GM08714 (cell line): ENCODE measurements around the gene PPIL3.
"Not testable (repeated sequence)": the region's sequence is repeated elsewhere in the genome, so short reads cannot be mapped to it uniquely, and the experiment has no call there.

Experiments
- H3K4me3 ChIP-seq: fragments of 200-500 bp; sonication (Bioruptor generic); 2 replicates; pipeline ENCODE4 v1.5.1; 2014; ENCODE audit warnings: mild to moderate bottlenecking, low read length, inconsistent platforms
- ZNF274 ChIP-seq: IDR thresholded peaks from 2 replicates; pipeline ENCODE4 v1.6.1; 2012; ENCODE audit warnings: mild to moderate bottlenecking, low read depth, low read length

PPIL3 gene

DNA sequence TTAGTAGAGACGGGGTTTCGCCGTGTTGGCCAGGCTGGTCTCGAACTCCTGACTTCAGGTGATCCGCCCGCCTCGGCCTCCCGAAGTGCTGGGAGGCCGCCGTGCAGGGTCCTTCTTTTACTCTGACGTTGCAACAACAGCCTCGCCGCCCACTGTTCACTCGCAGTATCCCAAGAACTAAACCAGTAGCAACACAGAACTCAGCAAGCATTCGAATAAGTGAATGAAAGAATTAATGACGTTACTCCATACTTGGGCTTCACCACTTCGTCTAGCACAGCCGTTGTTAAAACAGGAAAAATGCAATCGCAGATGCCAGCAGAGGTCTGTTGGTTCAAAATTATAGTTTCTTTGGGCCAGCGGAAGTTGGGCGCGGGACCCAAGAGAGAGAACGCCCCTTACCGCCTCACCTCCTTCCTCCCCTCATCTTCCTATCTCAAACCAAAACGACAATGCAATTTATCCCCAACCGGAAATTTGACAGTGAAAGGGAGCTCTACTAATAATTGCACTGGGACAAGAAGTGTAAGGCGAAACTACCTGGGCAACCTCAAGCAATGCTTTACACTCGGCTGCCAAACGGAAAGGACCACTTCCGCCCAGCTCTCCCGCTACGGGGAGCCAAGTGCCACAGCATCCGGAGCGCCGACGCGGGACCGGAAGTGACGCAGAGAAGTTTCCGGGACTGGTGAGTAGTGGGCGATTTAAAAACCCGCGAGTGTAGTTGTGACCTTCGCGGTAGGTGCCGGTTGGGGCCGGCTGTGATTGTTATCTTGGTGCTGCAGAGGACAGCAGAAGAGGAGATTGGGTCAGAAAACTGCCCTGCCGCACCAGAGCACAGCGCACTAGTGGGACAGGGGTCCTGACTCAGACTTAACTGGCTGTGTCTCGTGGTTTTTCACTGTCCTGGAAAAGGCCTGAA, at the start of gene PPIL3, which contains the start of gene NIF3L1:
Gene PPIL3 (minus strand): TSS at position 374 of the 922 bp plus-strand sequence. CDS start 1,462 bp downstream, outside the sequence.
Gene NIF3L1 (plus strand): TSS at position 668 of the 922 bp plus-strand sequence. CDS start 2,573 bp downstream, outside the sequence.
- no peak for TF ChIP-seq ZNF274
- H3K4me3 ChIP-seq, result peak within 1 kb of the TSS; percentile 98

DNA sequence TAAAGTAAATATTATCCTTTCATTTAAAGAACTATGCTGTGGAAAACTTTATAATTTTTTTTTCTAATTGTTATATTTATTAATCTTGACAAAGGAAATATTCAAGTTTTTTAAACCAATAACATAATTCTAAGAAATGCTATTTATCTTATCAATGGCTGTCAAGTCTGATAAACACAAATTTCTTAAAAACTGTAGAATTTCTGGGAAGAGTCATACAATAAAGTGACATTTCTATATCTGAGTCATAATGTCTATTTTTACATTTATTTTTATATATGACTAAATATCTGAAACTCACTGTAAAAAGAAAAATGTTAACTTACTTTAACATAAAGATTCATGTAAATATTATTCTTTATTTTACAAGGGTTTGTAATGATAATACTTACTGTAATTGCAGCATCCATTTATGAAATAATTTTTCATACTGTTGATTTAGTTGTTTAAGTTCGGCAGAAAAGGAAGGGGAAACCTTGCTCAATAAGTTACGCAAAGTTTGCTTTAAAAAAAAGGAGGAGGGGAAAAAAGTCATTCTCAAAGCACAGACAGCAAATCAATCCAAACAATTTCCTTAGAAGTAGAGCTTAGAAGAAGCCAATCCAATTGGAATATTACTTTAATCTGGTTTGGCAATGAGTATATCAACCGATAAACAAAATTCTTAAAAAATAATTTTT, 42.2 kb upstream of the PPIL3 start:
- no peak overlapping the region for H3K4me3 ChIP-seq
- TF ChIP-seq ZNF274, result no peak

DNA sequence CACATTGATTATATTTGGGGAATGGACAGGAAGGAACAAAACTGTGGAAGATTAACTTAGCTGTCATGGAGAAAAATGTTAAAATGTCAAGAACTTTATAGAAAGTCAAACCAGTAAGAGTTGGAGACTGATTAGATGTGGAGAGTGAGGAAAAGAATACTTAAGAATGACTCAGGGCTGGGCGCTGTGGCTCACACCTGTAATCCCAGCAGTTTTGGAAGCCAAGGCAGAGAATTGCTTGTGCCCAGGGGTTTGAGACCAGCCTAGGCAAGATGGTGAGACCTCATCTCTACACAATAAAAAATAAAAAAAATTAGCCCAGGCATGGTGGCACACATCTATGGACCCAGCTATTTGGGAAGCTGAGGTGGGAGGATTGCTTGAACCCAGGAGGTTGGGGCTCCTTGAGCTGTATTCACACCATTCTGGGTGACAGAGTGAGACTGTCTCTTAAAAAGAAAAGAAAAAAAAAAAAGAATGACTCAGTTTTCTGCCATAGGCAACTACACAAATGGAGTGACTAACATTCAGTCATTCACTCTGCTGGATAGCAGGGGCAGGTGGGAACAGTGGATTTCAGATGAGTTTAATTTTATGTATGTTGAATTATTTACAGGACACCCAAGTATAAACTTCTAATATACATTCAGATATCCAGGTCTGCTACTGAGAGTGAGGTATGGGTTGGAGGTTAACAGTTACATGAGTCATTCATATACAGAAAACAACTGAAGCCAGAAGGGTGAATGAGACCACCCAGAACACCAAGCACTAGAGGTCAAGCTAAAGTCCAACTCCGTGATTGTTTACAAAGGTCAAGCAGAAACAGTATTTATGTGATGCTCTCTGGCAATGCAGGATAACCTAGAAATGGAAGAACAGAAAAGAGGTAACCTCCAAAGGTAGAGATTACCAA, 40.7 kb upstream of the PPIL3 start:
- H3K4me3 ChIP-seq, result no peak overlapping the region
- TF ChIP-seq ZNF274, result no peak

DNA sequence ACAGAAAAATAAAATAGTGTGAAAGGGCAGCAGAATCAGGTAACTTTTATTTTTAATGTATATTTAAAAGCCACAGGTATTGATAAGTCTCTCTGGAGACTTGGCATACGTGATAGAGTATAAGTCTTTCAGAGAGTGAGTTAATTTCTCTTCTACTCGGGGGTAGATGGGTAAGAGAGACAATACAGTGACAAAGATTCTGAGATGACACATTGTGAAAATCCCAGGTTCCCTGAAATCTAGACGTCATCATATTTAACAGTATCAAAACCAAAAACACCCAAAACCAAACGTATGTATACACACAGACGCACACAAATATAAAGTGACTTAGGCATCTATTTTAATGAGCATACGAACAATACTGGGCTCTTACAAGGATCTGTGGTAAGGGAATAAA, 33.6 kb upstream of the PPIL3 start:
- no peak overlapping the region for H3K4me3 ChIP-seq
- TF ChIP-seq ZNF274, result no peak

DNA sequence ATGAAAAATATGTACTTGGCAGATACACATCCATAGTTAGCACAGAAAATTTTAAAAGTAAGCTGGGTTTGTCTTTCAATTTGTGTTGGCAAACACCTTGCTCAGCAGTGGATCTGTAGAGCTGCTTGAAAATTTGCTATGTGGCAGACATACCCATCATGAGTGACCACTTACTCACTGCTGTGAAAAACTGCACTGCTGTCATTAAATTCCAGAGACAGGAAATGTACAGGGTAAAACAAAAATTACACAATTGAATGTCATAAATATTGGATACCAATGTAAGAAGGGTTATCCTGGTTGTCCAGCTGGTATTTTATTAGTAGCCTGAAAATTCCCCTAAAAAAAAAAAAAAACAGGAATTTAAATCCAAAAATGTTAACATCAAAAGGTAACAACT, 24.8 kb upstream of the PPIL3 start:
- TF ChIP-seq ZNF274, result no peak
- no peak overlapping the region for H3K4me3 ChIP-seq

DNA sequence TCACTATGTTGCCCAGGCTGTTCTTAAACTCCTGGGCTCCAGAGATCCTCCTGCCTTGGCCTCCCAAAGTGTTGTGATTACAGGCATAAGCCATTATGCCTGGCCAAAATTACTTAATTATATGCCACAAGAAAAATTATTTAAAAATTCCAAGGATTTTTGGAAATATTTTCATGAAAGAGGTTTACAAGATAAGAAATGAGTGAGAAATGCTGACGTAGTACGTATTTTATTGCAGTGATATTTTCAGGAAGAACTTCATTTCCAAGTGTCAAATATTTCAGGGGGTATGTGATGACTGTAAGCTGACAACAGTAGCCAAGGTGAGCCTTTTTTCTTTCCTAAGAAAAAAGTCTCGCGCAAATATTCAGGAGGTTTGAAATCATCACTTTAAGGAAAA, 21.1 kb upstream of the PPIL3 start:
- no peak for TF ChIP-seq ZNF274
- H3K4me3 ChIP-seq, result no peak overlapping the region

DNA sequence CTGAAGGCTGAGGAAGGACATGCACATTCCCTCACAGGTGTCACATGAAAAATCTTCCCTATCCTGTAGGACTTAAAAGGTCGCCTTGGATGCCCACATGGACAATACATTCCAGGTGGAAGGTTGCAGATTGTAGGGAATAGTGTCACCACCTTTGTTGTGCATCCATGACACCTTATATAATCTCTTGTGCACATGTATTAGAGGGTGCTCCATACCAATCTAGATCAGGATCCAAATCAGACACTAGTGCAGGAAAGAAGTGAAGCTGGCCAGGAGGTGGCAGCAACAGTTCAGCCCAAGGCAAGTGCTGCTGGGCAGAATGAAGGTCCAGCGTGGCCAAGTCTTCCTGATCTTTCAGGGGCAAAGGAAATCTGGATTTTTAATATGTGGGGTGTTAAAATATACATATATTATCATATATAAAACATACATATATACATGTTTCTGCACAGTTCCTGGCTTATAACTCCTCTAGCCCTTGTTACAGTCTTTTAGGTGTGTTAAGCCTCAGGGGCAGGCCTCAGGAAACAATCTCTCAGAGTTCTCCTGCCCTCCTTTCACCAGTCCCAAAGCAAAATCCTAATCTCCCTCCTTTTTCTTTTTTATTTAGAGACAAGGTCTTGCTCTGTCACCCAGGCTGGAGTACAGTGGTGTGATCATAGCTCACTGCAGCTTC, 16.9 kb upstream of the PPIL3 start:
- TF ChIP-seq ZNF274, result no peak
- H3K4me3 ChIP-seq, result no peak overlapping the region

DNA sequence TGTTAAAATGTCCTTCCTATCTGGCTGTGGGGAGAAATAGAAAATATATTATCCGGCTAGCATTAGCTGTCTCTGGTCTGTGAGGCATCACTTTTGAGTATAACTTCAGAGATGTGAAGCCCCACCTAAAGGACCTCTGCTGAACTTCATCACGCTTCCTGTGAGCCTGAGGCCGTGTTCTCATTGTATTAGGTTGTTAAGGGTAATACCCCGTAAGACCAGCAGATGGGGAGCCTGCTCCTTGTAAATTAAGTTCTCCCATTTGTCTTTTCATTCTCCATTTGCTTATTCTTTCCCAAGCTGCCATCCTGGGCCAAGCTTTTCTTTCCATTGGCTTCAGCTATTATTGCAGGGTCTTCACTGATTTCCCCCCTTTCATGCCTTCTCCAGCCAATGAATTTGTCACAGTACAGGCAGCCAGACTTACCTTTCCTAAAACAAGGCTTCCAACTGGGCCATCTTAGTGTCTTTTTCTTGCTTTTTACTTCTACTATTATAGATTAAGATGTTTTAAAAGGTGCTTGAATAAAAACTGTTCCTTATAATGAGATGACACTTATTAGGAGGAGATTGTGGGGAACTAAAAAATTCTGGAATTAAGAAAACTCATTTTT, 12.7 kb upstream of the PPIL3 start:
- H3K4me3 ChIP-seq, result no peak overlapping the region
- TF ChIP-seq ZNF274, result no peak

DNA sequence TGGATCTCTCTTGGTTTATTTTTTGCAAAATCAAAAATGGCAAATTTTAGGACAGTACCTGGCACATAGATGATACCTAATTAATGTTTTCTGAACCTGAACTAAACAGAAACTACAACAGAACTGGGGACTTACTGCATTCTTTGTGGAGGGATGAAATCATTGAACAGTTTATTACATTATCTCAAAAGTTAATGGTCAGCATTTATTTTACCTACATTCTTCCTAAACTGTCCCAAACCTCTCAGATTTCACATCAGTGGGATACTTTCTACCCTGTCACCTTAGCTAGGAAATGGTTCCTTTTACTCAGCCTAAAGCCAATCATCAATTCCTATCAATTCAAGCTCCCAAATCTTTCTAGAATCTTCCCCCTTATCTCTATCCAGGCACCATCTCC, 10.6 kb upstream of the PPIL3 start:
- TF ChIP-seq ZNF274, result no peak
- H3K4me3 ChIP-seq, result no peak overlapping the region

DNA sequence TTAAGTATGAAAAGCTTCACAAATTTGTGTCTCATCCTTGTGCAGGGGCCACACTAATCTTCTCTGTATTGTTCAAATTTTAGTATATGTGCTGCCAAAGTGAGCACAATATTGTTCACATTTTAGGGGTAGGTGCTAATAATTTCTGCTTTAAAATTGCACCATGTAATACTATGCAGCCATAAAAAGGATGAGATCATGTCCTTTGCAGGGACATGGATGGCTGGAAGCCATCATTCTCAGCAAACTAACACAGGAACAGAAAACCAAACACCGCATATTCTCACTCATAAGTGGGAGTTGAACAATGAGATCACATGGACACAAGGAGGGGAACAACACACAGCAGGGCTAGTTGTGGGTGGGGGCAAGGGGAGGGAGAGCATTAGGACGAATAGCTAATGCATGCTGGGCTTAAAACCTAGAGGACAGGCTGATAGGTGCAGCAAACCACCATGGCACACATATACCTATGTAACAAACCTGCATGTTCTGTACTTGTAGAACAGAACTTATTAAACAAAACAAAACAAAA, 7.1 kb downstream of the PPIL3 start:
- H3K4me3 ChIP-seq, result not testable (repeated sequence)

DNA sequence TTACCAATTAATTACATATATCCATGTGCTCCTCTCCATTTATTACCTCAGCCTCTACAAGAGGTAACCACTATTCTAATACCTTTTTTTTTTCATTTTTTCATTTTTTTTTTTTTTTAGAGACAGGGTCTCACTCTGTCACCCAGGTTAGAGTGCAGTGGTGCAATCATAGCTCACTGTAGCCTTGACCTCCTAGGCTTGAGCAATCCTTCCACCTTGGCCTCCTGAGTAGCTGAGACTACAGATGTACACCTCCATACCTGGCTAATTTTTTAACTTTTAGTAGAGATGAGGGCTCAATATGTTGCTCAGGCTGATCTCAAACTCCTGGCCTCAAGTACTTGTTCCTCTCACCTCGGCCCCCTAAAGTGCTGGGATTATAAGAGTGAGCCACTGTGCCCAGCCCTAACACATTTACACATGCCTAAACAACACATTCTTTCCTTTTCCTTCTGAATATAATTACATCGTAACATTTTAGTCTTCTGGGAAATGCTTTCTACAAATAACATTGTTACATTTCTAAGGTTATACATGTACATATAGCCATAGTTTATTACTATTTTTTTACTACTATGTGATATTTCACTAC, 10.5 kb downstream of the PPIL3 start:
- no peak overlapping the region for H3K4me3 ChIP-seq
- no peak for TF ChIP-seq ZNF274

DNA sequence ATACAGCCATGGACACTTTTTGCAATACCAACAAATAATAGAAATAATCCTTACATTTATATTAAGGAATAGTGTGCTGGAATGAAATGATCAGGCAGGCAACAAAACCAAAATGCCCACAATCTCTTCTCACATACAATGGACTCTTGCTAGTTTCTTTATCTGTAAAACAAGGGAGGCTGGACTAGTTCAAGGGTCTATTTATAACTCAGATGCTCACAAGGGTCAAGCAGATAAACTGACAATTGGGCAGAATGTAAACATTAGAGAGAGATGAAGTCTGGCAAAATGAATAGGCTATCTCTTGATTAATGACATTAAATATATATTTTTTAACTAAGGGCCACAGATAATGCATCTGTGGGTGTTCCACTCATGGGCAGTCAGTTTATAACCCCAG, 11.4 kb downstream of the PPIL3 start:
- no peak for TF ChIP-seq ZNF274

DNA sequence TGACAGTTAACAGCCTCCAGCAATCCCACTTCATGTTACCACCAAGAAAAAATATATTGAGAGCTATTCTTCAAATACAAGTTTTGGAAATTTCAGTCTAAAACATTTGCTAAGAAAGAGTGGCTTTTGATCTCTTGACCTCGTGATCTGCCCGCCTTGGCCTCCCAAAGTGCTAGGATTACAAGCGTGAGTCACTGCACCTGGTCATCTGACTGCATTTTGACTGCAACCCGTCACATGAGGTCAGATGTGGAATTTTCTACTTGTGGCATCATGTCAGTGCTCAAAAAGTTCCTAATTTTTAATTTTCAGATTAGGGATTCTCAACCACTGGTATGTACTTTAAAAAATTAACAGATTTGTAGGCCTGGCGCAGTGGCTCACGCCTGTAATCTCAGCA, 15.3 kb downstream of the PPIL3 start:
- no peak overlapping the region for H3K4me3 ChIP-seq
- no peak for TF ChIP-seq ZNF274

More for the DNA sequence above, 11.4 kb downstream of the PPIL3 start:
- H3K4me3 ChIP-seq, result no peak overlapping the region
